PC-3 (cell line): Measurements from ENCODE around the gene OR6K3. TPM values are rescaled to one million over a fixed set of nuclear protein-coding genes. Genes with fewer than 3 reads are reported as not detected.
"Not testable (repeated sequence)": the region's sequence is repeated elsewhere in the genome, so short reads cannot be mapped to it uniquely, and the experiment has no call there.

ENCODE experiments used
- ATAC-seq: fragments of 200-7000 bp; cut with Tn5 transposase; 2 replicates; pipeline ENCODE4 v1.9.1; 2020; ENCODE audit warnings: mild to moderate bottlenecking, moderate library complexity
- BruUV-seq: library from RNA; stranded (reverse); fragments of 400-500 nt; replicated peaks from 2 replicates; lab custom pipeline; 2021; lab: Mats Ljungman, UMichigan
- CTCF ChIA-PET: fragments of 300-600 bp; sonication (Branson Sonifier 250); formaldehyde crosslinking; loops from one replicate; lab custom pipeline; 2022; ENCODE audit warnings: antibody characterized with exemption; lab: Charles Lee
- POLR2A ChIA-PET: fragments of 300-600 bp; sonication (Branson Sonifier 250); formaldehyde crosslinking; loops from one replicate; lab custom pipeline; 2022; ENCODE audit warnings: antibody characterized with exemption; ENCODE audit not compliant: unreplicated experiment; lab: Charles Lee
- DNase-seq: peaks from one replicate; pipeline ENCODE4 v3.0.0-alpha.2; 2015
- H2AFZ ChIP-seq: fragments of 300-600 bp; sonication (generic); 2 replicates; pipeline ENCODE4 v1.6.0; 2016; ENCODE audit warnings: antibody characterized with exemption, low read length
- H3F3A ChIP-seq: fragments of 300-600 bp; sonication (generic); one replicate; pipeline ENCODE4 v1.6.0; 2017; ENCODE audit warnings: antibody characterized with exemption, low read length, control low read depth, mild to moderate bottlenecking; ENCODE audit not compliant: unreplicated experiment
- H3K27ac ChIP-seq: fragments of 300-600 bp; sonication (generic); 2 replicates; pipeline ENCODE4 v1.5.1; 2016; ENCODE audit warnings: mild to moderate bottlenecking, low read length
- H3K27me3 ChIP-seq: fragments of 300-600 bp; sonication (generic); 2 replicates; pipeline ENCODE4 v1.6.1; 2016; ENCODE audit warnings: low read length, mixed read lengths
- H3K36me3 ChIP-seq: fragments of 300-600 bp; sonication (generic); 2 replicates; pipeline ENCODE4 v1.6.1; 2016; ENCODE audit warnings: low read depth, mixed run types, low read length, mixed read lengths
- H3K4me1 ChIP-seq: fragments of 300-600 bp; sonication (generic); 2 replicates; pipeline ENCODE4 v1.5.1; 2016; ENCODE audit warnings: low read length; ENCODE audit not compliant: insufficient read depth
- H3K4me2 ChIP-seq: fragments of 300-600 bp; sonication (generic); 2 replicates; pipeline ENCODE4 v1.6.0; 2016; ENCODE audit warnings: low read length
- H3K4me3 ChIP-seq: fragments of 300-600 bp; sonication (generic); 2 replicates; pipeline ENCODE4 v1.5.1; 2016; ENCODE audit warnings: mild to moderate bottlenecking, low read length, mixed read lengths
- H3K79me2 ChIP-seq: fragments of 300-600 bp; sonication (generic); 2 replicates; pipeline ENCODE4 v1.6.1; 2017; ENCODE audit warnings: low read length, mixed read lengths
- H3K9ac ChIP-seq: fragments of 300-600 bp; sonication (generic); 2 replicates; pipeline ENCODE4 v1.6.0; 2016; ENCODE audit warnings: mild to moderate bottlenecking, low read length
- H3K9me2 ChIP-seq: fragments of 300-600 bp; sonication (generic); replicated peaks from 2 replicates; pipeline ENCODE4 v1.6.1; 2016; ENCODE audit warnings: mixed run types, low read length, mixed read lengths
- H3K9me3 ChIP-seq: fragments of 300-600 bp; sonication (generic); 2 replicates; pipeline ENCODE4 v1.6.1; 2016; ENCODE audit warnings: low read length, mixed read lengths
- H4K20me1 ChIP-seq: fragments of 300-600 bp; sonication (generic); 2 replicates; pipeline ENCODE4 v1.6.1; 2016; ENCODE audit warnings: low read length, mixed read lengths
- CTCF ChIP-seq: fragments of 300-600 bp; sonication (generic); conservative IDR thresholded peaks from 2 replicates; pipeline ENCODE4 v1.5.1; 2017; ENCODE audit warnings: antibody characterized with exemption, low read depth, mild to moderate bottlenecking, low read length
- EZH2 ChIP-seq: fragments of 300-600 bp; sonication (generic); IDR thresholded peaks from one replicate; pipeline ENCODE4 v1.6.1; 2017; ENCODE audit warnings: antibody characterized with exemption, mild to moderate bottlenecking, low read length; ENCODE audit not compliant: unreplicated experiment
- EZH2phosphoT487 ChIP-seq: fragments of 300-600 bp; sonication (generic); IDR thresholded peaks from 2 replicates; pipeline ENCODE4 v1.6.1; 2018; ENCODE audit warnings: mild to moderate bottlenecking, antibody characterized with exemption, low read length, borderline replicate concordance
- intact Hi-C: fragments of 100-400 bp; cut with micrococcal nuclease; formaldehyde crosslinking; loops from 2 replicates; pipeline ENCODE4 v1.9.0; 2023
- total RNA-seq: library from RNA; depleted of rRNA; stranded (reverse); fragments of >200 nt; gene quantifications from 2 replicates; pipeline ENCODE4 v1.2.3, GENCODE V29; 2014

OR6K3 gene
- total RNA-seq, 1 experiment from 2014 or later, result not detected

- Histone ChIP-seq H3K4me1 (no peaks in the 10 kb centered on the region), H4K20me1 (no peaks in the 10 kb centered on the region), H2AFZ (no peak overlapping the region), H3K9me2 (no peaks in the 10 kb centered on the region; the same call in 1 of the 2 replicates), H3K4me2 (no peak overlapping the region), H3K9me3 (no peaks in the 10 kb centered on the region), H3K27ac (no peak overlapping the region), H3K4me3 (no peak overlapping the region), H3K27me3 (0 out of 2 replicates have a peak, but pooled peaks cover 5% of the 10 kb centered on the region), H3F3A (no peaks in the 10 kb centered on the region), H3K36me3 (no peaks in the 10 kb centered on the region), H3K9ac (no peak overlapping the region), H3K79me2 (no peaks in the 10 kb centered on the region)
- ChIA-PET POLR2A (no interaction called here), CTCF (no interaction called here)
- ATAC-seq, result no peak
- no TSS peak for BruUV-seq
- intact Hi-C loops, result no loop called here
- TF ChIP-seq EZH2phosphoT487, result no peak
- no peak for TF ChIP-seq CTCF
- TF ChIP-seq EZH2, result no peak
- DNase-seq, result no peak
Observed at GRCh38 chr1:158691907-158692306, 28.6 kb downstream of the OR6K3 start.

- H4K20me1 ChIP-seq, POLR2A ChIA-PET, CTCF ChIA-PET, H2AFZ ChIP-seq, H3K79me2 ChIP-seq, H3K9ac ChIP-seq, H3K36me3 ChIP-seq, DNase-seq, ATAC-seq, H3K4me2 ChIP-seq, H3K4me3 ChIP-seq, H3K4me1 ChIP-seq, H3K9me2 ChIP-seq, intact Hi-C loops, H3K27me3 ChIP-seq, H3F3A ChIP-seq, H3K27ac ChIP-seq, BruUV-seq, H3K9me3 ChIP-seq: not testable (repeated sequence)
Observed at GRCh38 chr1:158691149-158691548, 29.4 kb downstream of the OR6K3 start.

- H3F3A ChIP-seq, result no peaks in the 10 kb centered on the region
- BruUV-seq, result no TSS peak
- no peak overlapping the region for H3K27ac ChIP-seq
- H3K9me3 ChIP-seq, result no peaks in the 10 kb centered on the region
- no peak overlapping the region for H3K4me2 ChIP-seq
- H3K36me3 ChIP-seq, result no peaks in the 10 kb centered on the region
- peaks cover 9% of the 10 kb centered on the region; the same call in 1 of the 2 replicates for H3K27me3 ChIP-seq
- H4K20me1 ChIP-seq, result no peaks in the 10 kb centered on the region
- no peaks in the 10 kb centered on the region; the same call in 1 of the 2 replicates for H3K9me2 ChIP-seq
- ChIA-PET CTCF (no interaction called here), POLR2A (no interaction called here)
- H3K4me1 ChIP-seq, result no peaks in the 10 kb centered on the region
- no peak overlapping the region for H3K9ac ChIP-seq
- H2AFZ ChIP-seq, result no peak overlapping the region
- H3K79me2 ChIP-seq, result no peaks in the 10 kb centered on the region
- ATAC-seq (no peak), DNase-seq (no peak)
- H3K4me3 ChIP-seq, result no peak overlapping the region
- TF ChIP-seq CTCF (no peak), EZH2 (no peak), EZH2phosphoT487 (no peak)
- intact Hi-C loops, result no loop called here
Observed at GRCh38 chr1:158689875-158690274, 30.6 kb downstream of the OR6K3 start.
